Measurements from ENCODE around the gene TRIM33. TPM values are rescaled to one million over a fixed set of nuclear protein-coding genes. Genes with fewer than 3 reads are reported as not detected.
A peak's percentile ranks its signal among the peaks of the same experiment; 100 is the strongest.

The TRIM33 gene
- total and polyA plus RNA-seq, 2 of the 13 experiments (the other 11 are each of a cell fraction or from before 2014, with no cell fraction given) = 35.5 to 42.2 TPM

DNA sequence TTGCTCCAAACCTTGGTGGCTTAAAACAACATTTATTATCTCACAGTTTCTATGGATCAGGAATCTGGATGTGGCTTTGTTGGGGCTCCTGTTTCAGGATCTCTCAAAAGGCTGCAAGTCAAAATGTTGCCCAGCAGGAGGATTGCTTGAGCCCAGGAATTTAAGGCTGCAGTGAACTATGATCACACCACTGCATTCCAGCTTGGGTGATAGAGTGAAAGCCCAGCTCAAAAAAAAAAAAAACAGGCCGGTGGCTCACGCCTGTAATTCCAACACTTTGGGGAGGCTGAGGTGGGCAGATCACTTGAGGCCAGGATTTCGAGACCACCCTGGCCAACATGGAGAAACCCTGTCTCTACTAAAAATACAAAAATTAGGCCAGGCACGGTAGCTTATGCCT is 40.4 kb upstream of the TRIM33 start:
- BruUV-seq (replicated peaks) = no TSS peak
- POLR2A ChIA-PET = no interaction called here
- TF ChIP-seq LCORL (IDR thresholded peaks at IDR 0.05) (no peak), LCORL (CRISPR knock-in tag; IDR thresholded peaks at IDR 0.05) (peak; percentile 65; the same call in 1 of the 2 replicates), ZNF704 (CRISPR knock-in tag; IDR thresholded peaks at IDR 0.05; ENCODE audit: borderline replicate concordance) (no peak), HNF4G (IDR thresholded peaks at IDR 0.05; ENCODE audit: borderline replicate concordance, low read depth, low read length) (peak; percentile 24; the same call in 1 of the 2 replicates), HNF4G (CRISPR knock-in tag; IDR thresholded peaks at IDR 0.05; ENCODE audit: borderline replicate concordance, low read depth) (no peak), ZBED4 (CRISPR knock-in tag; IDR thresholded peaks at IDR 0.05; ENCODE audit: borderline replicate concordance) (no peak), ZFP62 (CRISPR knock-in tag; IDR thresholded peaks at IDR 0.05) (no peak), ZNF644 (CRISPR knock-in tag; IDR thresholded peaks at IDR 0.05; ENCODE audit: low read depth) (0 out of 2 replicates have a peak, but pooled peaks have one; percentile 15), HES4 (CRISPR knock-in tag; IDR thresholded peaks at IDR 0.05; ENCODE audit: borderline replicate concordance) (no peak), TEAD3 (CRISPR knock-in tag; optimal IDR thresholded peaks at IDR 0.05; ENCODE audit: borderline replicate concordance) (peak; percentile 93), HNF4A (CRISPR knock-in tag; IDR thresholded peaks at IDR 0.05) (peak; percentile 65; the same call in 1 of the 2 replicates), ZNF460 (CRISPR knock-in tag; IDR thresholded peaks at IDR 0.05; ENCODE audit: borderline replicate concordance) (peak; percentile 82; the same call in 1 of the 2 replicates), CHD4 (IDR thresholded peaks at IDR 0.05; ENCODE audit: borderline replicate concordance, low read length) (no peak), POLR2G (IDR thresholded peaks at IDR 0.05; ENCODE audit: low read depth, low read length) (no peak), ASH2L (IDR thresholded peaks at IDR 0.05; ENCODE audit: insufficient read length, low read depth, low read length) (no peak), PHF21A (CRISPR knock-in tag; IDR thresholded peaks at IDR 0.05) (peak; percentile 25; the same call in 1 of the 2 replicates), ZNF768 (CRISPR knock-in tag; IDR thresholded peaks at IDR 0.05) (no peak), CTCF (CRISPR knock-in tag; IDR thresholded peaks at IDR 0.05) (peak; percentile 32)

More for the DNA sequence above, 40.4 kb upstream of the TRIM33 start:
- ATAC-seq = peak; percentile 91
- CTCF ChIA-PET (ENCODE audit: low intra/inter-chr PET ratio, low total read pairs) = no interaction called here
- no peaks in the 10 kb centered on the region for H4K20me1 ChIP-seq (ENCODE audit: insufficient read depth, low read length)
- peaks cover 34% of the 10 kb centered on the region for H3K4me1 ChIP-seq (ENCODE audit: insufficient read depth, low read length)
- no peaks in the 10 kb centered on the region for H3K27me3 ChIP-seq (ENCODE audit: control insufficient read depth in 1 of 2, insufficient read depth in 2 of 2, low read length in 2 of 2)
- DNase-seq (ENCODE audit: low spot score) = peak; percentile 75
- no peak for FAIRE-seq
- in situ Hi-C loops (cut with HindIII; ENCODE audit: extremely low pct_ligation_motif_present, low pct_unique_long_range_greater_than_20kb) = no loop called here
- no peaks in the 10 kb centered on the region for H3K79me2 ChIP-seq (ENCODE audit: insufficient read depth, low read length)
- no peak overlapping the region for H3K9ac ChIP-seq (ENCODE audit: insufficient read depth, low read depth, low read length)
- 6% methylated on average over 4 of the region's 4 CpGs for WGBS (ENCODE audit: low lambda C conversion rate)
- peak overlapping the region; percentile 36 for H3K4me2 ChIP-seq (ENCODE audit: low read depth, low read length)
- no peak overlapping the region for H3K4me3 ChIP-seq (replicated peaks in 1 of 3; ENCODE audit: insufficient read depth in 1 of 3, low read depth in 2 of 3, low read length in 3 of 3)
- H3K36me3 ChIP-seq (replicated peaks in 1 of 2; ENCODE audit: control insufficient read depth in 1 of 2, insufficient read depth in 2 of 2, low read length in 2 of 2) = no peaks in the 10 kb centered on the region
- no peak overlapping the region for H2AFZ ChIP-seq (ENCODE audit: low read length)
- intact Hi-C loops (cut with micrococcal nuclease; ENCODE audit: unreplicated experiment) = no loop called here
- no peaks in the 10 kb centered on the region for H3K9me3 ChIP-seq (ENCODE audit: low read length)
- H3K27ac ChIP-seq (ENCODE audit: extremely low read length, insufficient read depth, low read length) = no peak overlapping the region
